Tibial nerve (tissue), 4 donors: ENCODE data around the gene PARP9. TPM values are rescaled to one million over a fixed set of nuclear protein-coding genes. Genes with fewer than 3 reads are reported as not detected.
"Not testable (repeated sequence)": the region's sequence is repeated elsewhere in the genome, so short reads cannot be mapped to it uniquely, and the experiment has no call there.

Source experiments
- DNase-seq, 2 donors: peaks; one replicate each; pipeline ENCODE4 v3.0.0-alpha.2; 2019; ENCODE audit warnings: low spot score in 2 of 2
- H3K27ac ChIP-seq, 4 donors: fragments of 200-600 bp; sonication (generic) in 3 of 4; one replicate each; pipeline ENCODE4 v1.5.1; 2017 to 2019; ENCODE audit warnings: mild to moderate bottlenecking in 1 of 4
- H3K27me3 ChIP-seq, 2 donors: fragments of 200-600 bp; sonication (generic) in 1 of 2; one replicate each; pipeline versions ENCODE4 v1.5.1 to v1.6.0; 2017 to 2019
- H3K36me3 ChIP-seq, 3 donors: fragments of 200-600 bp; sonication (generic); one replicate each; pipeline ENCODE4 v1.5.1; 2018 to 2019
- H3K4me1 ChIP-seq, 4 donors: fragments of 200-600 bp; sonication (generic) in 3 of 4; one replicate each; pipeline ENCODE4 v1.5.1; 2017 to 2019
- H3K4me3 ChIP-seq, 4 donors: fragments of 200-600 bp; sonication (generic) in 3 of 4; one replicate each; pipeline ENCODE4 v1.5.1; 2017 to 2019; ENCODE audit warnings: mild to moderate bottlenecking in 1 of 4, moderate library complexity in 1 of 4
- H3K9me3 ChIP-seq, 4 donors: fragments of 200-600 bp; sonication (generic) in 3 of 4; one replicate each; pipeline ENCODE4 v1.5.1; 2017 to 2019
- EP300 ChIP-seq, 2 donors: sonication (generic); formaldehyde crosslinking; IDR thresholded peaks; one replicate each; pipeline ENCODE4 v1.6.1; 2017; ENCODE audit warnings: antibody characterized with exemption in 2 of 2, mild to moderate bottlenecking in 1 of 2
- POLR2A ChIP-seq, 2 donors: fragments of 450-650 bp; IDR thresholded peaks; one replicate each; pipeline ENCODE4 v1.6.1; 2017; ENCODE audit warnings: antibody characterized with exemption in 2 of 2, mild to moderate bottlenecking in 2 of 2, moderate library complexity in 2 of 2
- WGBS, 2 donors: methylation state at CpG; one replicate each; pipeline ENCODE4 v1.1.5; 2018; 5-methylcytosine and 5-hydroxymethylcytosine counted together
- total RNA-seq, 4 donors: library from RNA; depleted of rRNA; stranded (reverse); fragments of >200 nt; gene quantifications; one replicate each; pipeline ENCODE4 v1.1.0, GENCODE V29; 2016
- TF ChIP-seq, protein P1 (sequence below), 5 experiments: fragments of 200-600 bp in 3 of 5; fragments of 450-650 bp in 2 of 5; sonication (generic) in 3 of 5; IDR thresholded peaks; one replicate each; pipeline ENCODE4 v1.5.1; 2016 to 2019; ENCODE audit warnings: antibody characterized with exemption in 5 of 5, mild to moderate bottlenecking in 3 of 5, moderate library complexity in 2 of 5

PARP9 gene
- total RNA-seq, 4 donors from 2014 or later: 16.1 to 32.6 (median 22.4) TPM

- 84 to 87% methylated on average over 15 of the region's 15 CpGs for WGBS, 2 donors
- no peak overlapping the region for H3K27ac ChIP-seq
Observed at GRCh38 chr3:122512284-122512683, 51.8 kb downstream of the PARP9 start.

DNA sequence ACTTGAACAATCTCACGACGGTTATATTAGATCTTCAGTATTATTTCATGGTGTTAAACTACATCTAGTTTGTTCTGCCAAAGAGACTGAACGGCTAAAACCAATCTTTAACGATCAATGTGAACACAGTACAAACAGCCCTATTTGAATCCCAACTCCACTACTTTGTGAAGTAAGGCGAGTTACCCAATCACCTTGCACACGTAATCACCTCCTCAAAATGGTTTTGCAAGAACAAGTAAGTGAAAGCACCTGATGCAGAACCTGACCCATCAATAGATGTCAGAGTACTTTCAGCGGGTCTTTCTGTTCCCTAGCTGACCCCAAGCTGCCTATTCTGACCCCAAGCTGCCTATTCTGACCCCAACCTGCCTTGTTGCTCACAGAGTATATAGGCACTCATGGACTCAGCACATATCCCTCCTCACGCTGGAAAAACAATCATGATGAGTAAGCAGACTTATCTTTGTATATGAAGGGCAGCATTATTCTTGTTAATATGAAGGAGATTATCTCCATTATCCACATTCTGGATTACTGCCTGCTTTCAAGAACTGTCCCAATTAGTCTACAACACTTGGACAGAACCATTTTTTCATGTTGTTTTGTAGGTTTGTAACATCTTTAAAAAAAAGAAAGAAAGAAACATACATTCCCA is 53.1 kb downstream of the PARP9 start:
- peaks cover 0 to 33% (median 19%) of the 10 kb centered on the region in 4 donors for H3K4me1 ChIP-seq
- no peaks in the 10 kb centered on the region for H3K36me3 ChIP-seq
- no peak for DNase-seq
- no peak overlapping the region for H3K27ac ChIP-seq
- TF ChIP-seq POLR2A (IDR thresholded peaks at IDR 0.05) (no peak), EP300 (IDR thresholded peaks at IDR 0.05) (no peak)
- TF ChIP-seq, protein P1, sequence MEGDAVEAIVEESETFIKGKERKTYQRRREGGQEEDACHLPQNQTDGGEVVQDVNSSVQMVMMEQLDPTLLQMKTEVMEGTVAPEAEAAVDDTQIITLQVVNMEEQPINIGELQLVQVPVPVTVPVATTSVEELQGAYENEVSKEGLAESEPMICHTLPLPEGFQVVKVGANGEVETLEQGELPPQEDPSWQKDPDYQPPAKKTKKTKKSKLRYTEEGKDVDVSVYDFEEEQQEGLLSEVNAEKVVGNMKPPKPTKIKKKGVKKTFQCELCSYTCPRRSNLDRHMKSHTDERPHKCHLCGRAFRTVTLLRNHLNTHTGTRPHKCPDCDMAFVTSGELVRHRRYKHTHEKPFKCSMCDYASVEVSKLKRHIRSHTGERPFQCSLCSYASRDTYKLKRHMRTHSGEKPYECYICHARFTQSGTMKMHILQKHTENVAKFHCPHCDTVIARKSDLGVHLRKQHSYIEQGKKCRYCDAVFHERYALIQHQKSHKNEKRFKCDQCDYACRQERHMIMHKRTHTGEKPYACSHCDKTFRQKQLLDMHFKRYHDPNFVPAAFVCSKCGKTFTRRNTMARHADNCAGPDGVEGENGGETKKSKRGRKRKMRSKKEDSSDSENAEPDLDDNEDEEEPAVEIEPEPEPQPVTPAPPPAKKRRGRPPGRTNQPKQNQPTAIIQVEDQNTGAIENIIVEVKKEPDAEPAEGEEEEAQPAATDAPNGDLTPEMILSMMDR (IDR thresholded peaks at IDR 0.05): no peak
- no peaks in the 10 kb centered on the region for H3K27me3 ChIP-seq
- 82 to 85% methylated on average over 8 of the region's 8 CpGs for WGBS, 2 donors
- H3K9me3 ChIP-seq: peaks cover 0 to 6% (median 0%) of the 10 kb centered on the region in 4 donors
- no peak overlapping the region for H3K4me3 ChIP-seq

More at GRCh38 chr3:122512284-122512683, 51.8 kb downstream of the PARP9 start:
- no peak for DNase-seq
- Histone ChIP-seq H3K27me3 (no peaks in the 10 kb centered on the region), H3K4me3 (no peak overlapping the region), H3K36me3 (no peaks in the 10 kb centered on the region), H3K4me1 (peaks cover 0 to 31% (median 19%) of the 10 kb centered on the region in 4 donors), H3K9me3 (peaks cover 0 to 6% (median 0%) of the 10 kb centered on the region in 4 donors)
- no peak for TF ChIP-seq POLR2A (IDR thresholded peaks at IDR 0.05)

DNA sequence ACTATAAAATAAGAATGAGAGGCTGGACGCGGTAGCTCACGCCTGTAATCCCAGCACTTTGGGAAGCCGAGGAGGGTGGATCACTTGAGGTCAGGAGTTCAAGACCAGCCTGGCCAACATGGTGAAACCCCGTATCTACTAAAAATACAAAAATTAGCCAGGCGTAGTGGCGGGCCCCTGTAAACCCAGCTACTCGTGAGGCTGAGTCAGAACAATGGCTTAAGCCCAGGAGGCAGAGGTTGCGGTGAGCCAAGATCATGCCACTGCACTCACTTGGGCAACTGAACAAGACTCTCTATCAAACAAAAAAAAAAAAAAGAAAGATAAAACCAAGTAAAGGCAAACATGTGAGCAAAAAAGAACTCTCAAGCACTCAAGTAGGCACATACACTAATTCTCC is 55.2 kb downstream of the PARP9 start:
- not testable (repeated sequence) for H3K27me3 ChIP-seq, DNase-seq, H3K9me3 ChIP-seq, H3K4me3 ChIP-seq, H3K36me3 ChIP-seq, H3K27ac ChIP-seq
- H3K4me1 ChIP-seq: peaks cover 0 to 47% (median 19%) of the 10 kb centered on the region in 4 donors
- WGBS, 2 donors: 89 to 94% methylated on average over 9 of the region's 9 CpGs

DNA sequence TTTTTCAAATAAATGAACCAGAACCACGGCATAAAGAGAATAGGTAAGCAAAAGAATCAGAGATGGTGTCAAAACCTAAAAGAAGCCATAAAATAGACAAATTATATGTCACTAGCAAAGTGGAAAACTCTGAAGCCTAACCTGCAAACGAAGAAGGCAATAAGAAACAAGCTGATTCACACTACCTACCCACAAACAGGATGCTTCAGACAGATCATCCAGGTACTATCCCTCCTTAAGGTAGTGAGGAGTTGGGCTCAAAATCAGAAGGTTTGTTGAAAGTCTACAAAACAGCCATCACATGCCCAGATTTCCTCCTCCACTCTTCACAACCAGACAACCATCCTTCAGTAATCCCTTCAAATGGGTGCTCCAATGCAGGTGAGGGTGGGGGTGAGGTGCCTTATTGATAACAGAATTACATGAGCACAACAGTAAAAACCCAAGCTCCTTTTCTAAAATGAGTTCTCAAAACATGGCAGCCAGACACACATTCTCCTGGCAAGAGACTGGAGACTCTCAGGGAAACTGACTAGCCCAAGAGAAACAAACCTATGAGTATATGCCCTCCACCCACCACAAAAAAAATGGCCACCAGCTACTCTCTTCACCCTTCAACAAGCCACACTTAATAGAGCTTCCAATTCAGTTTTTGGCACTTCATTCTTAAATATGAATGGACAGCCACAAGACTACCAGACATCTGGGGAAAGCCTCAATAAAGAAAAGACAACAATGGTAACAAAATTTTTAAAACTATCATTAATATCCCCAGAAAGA is 55.8 kb downstream of the PARP9 start:
- WGBS, 2 donors: 75 to 89% methylated on average over 2 of the region's 2 CpGs

DNA sequence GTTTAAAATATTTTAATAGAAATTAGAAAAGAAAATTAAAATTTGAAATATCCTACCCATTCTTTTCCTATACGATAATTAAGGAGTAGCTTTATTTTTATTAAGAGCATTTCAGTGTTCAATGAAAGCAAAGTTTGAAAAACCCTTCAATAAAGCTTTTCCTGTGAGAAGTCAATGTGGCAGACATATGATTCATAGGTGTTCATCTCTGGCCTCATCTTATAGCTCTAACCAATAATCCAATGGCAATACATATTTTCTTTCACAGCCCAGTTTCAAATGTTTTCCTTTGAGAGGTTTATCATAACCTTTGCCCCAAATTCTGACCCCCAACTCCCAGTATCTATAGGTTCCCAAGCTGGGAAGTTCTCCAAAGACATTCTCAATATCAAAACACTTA is 57.6 kb downstream of the PARP9 start:
- H3K27ac ChIP-seq: no peak overlapping the region
- H3K36me3 ChIP-seq: no peaks in the 10 kb centered on the region
- no peak overlapping the region for H3K4me3 ChIP-seq
- no peak for TF ChIP-seq EP300 (IDR thresholded peaks at IDR 0.05)
- TF ChIP-seq, protein P1 (IDR thresholded peaks at IDR 0.05): no peak
- H3K27me3 ChIP-seq: no peaks in the 10 kb centered on the region
- H3K9me3 ChIP-seq: peaks cover 0 to 6% (median 0%) of the 10 kb centered on the region in 4 donors
- peaks cover 0 to 44% (median 8%) of the 10 kb centered on the region in 4 donors for H3K4me1 ChIP-seq
- no peak for DNase-seq
- 93 to 96% methylated on average over 1 of the region's 1 CpG for WGBS, 2 donors

More for the DNA sequence above, 55.8 kb downstream of the PARP9 start:
- Histone ChIP-seq H3K9me3 (peaks cover 0 to 6% (median 0%) of the 10 kb centered on the region in 4 donors), H3K27me3 (no peaks in the 10 kb centered on the region), H3K27ac (no peak overlapping the region), H3K36me3 (no peaks in the 10 kb centered on the region), H3K4me3 (no peak overlapping the region), H3K4me1 (peaks cover 0 to 47% (median 15%) of the 10 kb centered on the region in 4 donors)
- no peak for DNase-seq
- TF ChIP-seq POLR2A (IDR thresholded peaks at IDR 0.05) (no peak), EP300 (IDR thresholded peaks at IDR 0.05) (no peak)
- TF ChIP-seq, protein P1 (IDR thresholded peaks at IDR 0.05): no peak

- Histone ChIP-seq H3K27ac (no peak overlapping the region), H3K4me1 (peaks cover 0 to 41% (median 5%) of the 10 kb centered on the region in 4 donors), H3K36me3 (no peaks in the 10 kb centered on the region), H3K27me3 (no peaks in the 10 kb centered on the region), H3K4me3 (no peak overlapping the region), H3K9me3 (peaks cover 0 to 6% (median 0%) of the 10 kb centered on the region in 4 donors)
- DNase-seq: no peak
- TF ChIP-seq EP300 (IDR thresholded peaks at IDR 0.05): no peak
- TF ChIP-seq, protein P1 (IDR thresholded peaks at IDR 0.05): no peak
- no peak for TF ChIP-seq POLR2A (IDR thresholded peaks at IDR 0.05)
- WGBS, 2 donors: 73% methylated on average over 2 of the region's 2 CpGs
Observed at GRCh38 chr3:122505676-122506075, 58.4 kb downstream of the PARP9 start.
